Bronchial epithelial cell (primary cell): ENCODE results near the gene GMPPA. TPM values are rescaled to one million over a fixed set of nuclear protein-coding genes. Genes with fewer than 3 reads are reported as not detected.

Experiments
- DNase-seq: peaks from one replicate; pipeline ENCODE4 v3.0.0-alpha.2; 2010; ENCODE audit warnings: low read depth
- FAIRE-seq: peaks from 2 replicates; lab custom pipeline; 2011; peaks lifted over from hg19 to GRCh38; lab: Jason Lieb, UNC
- H3K27me3 ChIP-seq: 2 replicates; pipeline ENCODE4 v1.5.1; 2011; ENCODE audit warnings: low read length; ENCODE audit not compliant: control insufficient read depth, insufficient read depth
- H3K36me3 ChIP-seq: 2 replicates; pipeline ENCODE4 v1.5.1; 2011; ENCODE audit warnings: low read length; ENCODE audit not compliant: control insufficient read depth, insufficient read depth
- H3K4me3 ChIP-seq: 2 replicates; pipeline ENCODE4 v1.5.1; 2011; ENCODE audit warnings: mild to moderate bottlenecking, low read depth, low read length, control low read depth
- total RNA-seq: library from RNA; depleted of rRNA; stranded (reverse); fragments of >200 nt; gene quantifications from 2 replicates; pipeline ENCODE4 v1.2.1, GENCODE V29; 2014
- TF ChIP-seq, protein P1 (sequence below): IDR thresholded peaks from 2 replicates; pipeline ENCODE4 v1.5.1; 2011; ENCODE audit warnings: mild to moderate bottlenecking, moderate library complexity, low read length, control low read depth, inconsistent platforms; ENCODE audit not compliant: insufficient read depth, severe bottlenecking

The GMPPA gene
- total RNA-seq, 1 donor from 2014 or later = 49.0 TPM

DNA sequence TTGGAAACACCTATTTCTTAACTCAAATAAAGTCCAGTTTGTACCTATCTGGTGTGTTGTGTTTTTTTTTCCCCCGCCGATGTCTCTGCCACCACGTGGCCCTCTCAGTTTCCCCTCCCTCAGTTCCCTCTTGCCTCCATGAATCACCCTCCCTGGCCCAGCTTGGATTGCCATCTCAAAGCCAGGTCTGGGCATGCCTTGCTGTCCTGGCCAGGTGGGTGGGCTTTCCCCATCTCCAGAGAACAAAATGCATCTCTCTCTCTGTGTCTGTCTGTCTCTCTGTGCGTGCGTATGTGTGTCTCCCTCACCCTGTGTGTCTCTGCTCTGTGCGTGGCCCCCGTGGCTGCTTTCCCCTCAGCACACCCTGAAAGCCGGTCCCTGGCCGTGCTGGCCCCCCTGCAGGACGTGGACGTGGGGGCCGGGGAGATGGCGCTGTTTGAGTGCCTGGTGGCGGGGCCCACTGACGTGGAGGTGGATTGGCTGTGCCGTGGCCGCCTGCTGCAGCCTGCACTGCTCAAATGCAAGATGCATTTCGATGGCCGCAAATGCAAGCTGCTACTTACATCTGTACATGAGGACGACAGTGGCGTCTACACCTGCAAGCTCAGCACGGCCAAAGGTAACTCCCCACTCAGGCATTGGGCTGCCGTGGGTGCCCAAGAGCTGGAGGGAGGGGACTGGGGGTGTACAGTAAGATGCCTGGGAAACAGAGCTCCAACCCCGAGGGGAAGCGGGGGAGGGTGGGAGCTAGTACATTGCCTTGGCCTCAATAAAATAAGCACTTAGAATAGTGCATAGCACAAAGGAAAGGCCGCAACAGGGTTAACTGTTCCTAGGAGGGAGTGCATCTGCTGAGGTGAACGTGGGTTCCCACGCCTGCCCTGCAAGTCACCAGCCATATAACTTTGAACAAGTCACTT lies 31.6 kb upstream of the GMPPA start:
- FAIRE-seq = no peak
- TF ChIP-seq, protein P1, sequence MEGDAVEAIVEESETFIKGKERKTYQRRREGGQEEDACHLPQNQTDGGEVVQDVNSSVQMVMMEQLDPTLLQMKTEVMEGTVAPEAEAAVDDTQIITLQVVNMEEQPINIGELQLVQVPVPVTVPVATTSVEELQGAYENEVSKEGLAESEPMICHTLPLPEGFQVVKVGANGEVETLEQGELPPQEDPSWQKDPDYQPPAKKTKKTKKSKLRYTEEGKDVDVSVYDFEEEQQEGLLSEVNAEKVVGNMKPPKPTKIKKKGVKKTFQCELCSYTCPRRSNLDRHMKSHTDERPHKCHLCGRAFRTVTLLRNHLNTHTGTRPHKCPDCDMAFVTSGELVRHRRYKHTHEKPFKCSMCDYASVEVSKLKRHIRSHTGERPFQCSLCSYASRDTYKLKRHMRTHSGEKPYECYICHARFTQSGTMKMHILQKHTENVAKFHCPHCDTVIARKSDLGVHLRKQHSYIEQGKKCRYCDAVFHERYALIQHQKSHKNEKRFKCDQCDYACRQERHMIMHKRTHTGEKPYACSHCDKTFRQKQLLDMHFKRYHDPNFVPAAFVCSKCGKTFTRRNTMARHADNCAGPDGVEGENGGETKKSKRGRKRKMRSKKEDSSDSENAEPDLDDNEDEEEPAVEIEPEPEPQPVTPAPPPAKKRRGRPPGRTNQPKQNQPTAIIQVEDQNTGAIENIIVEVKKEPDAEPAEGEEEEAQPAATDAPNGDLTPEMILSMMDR = no peak
- no peak overlapping the region for H3K4me3 ChIP-seq
- H3K27me3 ChIP-seq = no peaks in the 10 kb centered on the region
- DNase-seq = peak; percentile 77
- H3K36me3 ChIP-seq = no peaks in the 10 kb centered on the region

DNA sequence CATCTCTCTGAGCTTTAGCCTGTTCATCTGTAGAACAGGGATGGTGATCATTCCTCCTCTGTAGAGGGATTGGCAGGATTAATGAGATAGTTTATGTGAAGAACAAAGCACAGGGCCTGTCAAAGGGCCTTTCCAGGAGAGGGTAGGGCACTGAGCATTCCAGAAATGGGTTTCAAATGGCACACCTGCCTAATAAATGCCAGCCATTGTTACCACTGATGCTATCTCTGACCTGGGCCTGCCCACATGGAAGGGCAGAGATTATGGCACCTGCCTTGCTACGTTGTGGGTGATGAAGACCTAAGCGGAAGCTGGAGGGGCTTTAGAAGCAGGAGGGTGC lies 31.0 kb upstream of the GMPPA start:
- Histone ChIP-seq H3K36me3 (no peaks in the 10 kb centered on the region), H3K27me3 (no peaks in the 10 kb centered on the region), H3K4me3 (no peak overlapping the region)
- DNase-seq (no peak), FAIRE-seq (no peak)
- TF ChIP-seq, protein P1 = no peak

DNA sequence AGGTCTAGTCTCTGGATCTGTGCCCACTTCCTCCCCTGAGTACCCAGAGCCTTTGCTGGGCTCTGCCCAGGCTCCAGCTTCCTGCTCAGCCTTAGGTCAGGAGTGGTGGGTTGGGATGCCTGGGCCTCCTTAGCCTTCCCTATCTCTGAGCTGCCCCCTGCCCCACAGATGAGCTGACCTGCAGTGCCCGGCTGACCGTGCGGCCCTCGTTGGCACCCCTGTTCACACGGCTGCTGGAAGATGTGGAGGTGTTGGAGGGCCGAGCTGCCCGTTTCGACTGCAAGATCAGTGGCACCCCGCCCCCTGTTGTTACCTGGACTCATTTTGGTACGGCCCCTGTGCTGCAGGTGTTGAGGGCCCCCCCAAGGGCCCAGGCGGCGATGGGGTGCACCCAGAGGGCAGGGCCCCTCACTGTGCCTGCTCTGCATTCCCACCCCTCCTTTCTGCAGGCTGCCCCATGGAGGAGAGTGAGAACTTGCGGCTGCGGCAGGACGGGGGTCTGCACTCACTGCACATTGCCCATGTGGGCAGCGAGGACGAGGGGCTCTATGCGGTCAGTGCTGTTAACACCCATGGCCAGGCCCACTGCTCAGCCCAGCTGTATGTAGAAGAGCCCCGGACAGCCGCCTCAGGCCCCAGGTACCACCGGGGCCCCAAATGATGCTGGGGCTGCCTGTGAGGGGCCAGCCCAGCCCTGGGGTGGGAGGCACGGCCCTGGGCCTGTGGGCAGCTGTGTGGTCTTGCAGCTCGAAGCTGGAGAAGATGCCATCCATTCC lies 30.1 kb upstream of the GMPPA start:
- no peak overlapping the region for H3K4me3 ChIP-seq
- TF ChIP-seq, protein P1 = no peak
- FAIRE-seq = no peak
- H3K36me3 ChIP-seq = peaks cover 2% of the 10 kb centered on the region
- no peaks in the 10 kb centered on the region for H3K27me3 ChIP-seq
- no peak for DNase-seq

DNA sequence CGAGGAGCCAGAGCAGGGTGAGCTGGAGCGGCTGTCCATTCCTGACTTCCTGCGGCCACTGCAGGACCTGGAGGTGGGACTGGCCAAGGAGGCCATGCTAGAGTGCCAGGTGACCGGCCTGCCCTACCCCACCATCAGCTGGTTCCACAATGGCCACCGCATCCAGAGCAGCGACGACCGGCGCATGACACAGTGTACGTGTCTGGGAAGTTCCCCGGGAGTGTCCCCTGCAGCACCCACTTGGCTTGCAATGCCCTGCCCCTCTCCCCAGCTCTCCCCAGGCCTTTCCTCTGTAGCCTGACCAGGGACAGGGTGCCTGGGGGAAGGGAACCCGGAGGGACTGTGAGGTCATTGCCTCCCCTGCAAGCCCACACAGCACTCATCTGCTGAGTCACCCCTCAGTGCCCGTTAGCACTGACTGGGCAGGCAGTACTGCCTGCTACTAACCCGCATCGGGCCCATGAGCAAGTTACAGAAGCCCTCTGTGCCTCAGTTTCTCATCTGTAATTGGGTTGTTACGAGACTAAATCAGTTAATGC lies 29.4 kb upstream of the GMPPA start:
- Histone ChIP-seq H3K4me3 (no peak overlapping the region), H3K36me3 (peaks cover 4% of the 10 kb centered on the region), H3K27me3 (no peaks in the 10 kb centered on the region)
- TF ChIP-seq, protein P1 = no peak
- DNase-seq (peak; percentile 86), FAIRE-seq (no peak)

DNA sequence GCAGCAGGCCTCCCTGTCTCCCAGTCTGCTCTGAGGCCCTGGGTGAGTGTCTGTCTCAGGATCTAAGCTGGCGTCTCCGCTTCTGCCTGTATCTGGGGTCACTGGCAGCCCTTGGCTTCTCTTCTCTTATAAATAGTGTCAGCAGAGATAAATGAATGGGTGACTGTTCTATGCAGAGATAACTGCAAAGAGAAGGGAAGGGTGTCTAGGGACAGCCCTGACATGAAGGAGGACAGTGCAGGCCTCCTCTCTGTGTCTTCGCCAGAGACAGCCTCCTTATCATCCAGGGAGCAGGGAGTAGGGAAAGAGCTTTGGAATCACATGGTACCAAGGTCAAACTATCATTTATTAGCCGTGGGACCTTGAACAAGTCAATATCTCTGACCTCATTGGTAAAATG lies 28.3 kb upstream of the GMPPA start:
- Histone ChIP-seq H3K4me3 (no peak overlapping the region), H3K27me3 (no peaks in the 10 kb centered on the region), H3K36me3 (peaks cover 4% of the 10 kb centered on the region)
- FAIRE-seq (no peak), DNase-seq (no peak)
- TF ChIP-seq, protein P1 = no peak
